ENCODE measurements around the gene CBFA2T2.

The CBFA2T2 gene

GRCh38 chr20:33515569-33516216 is 25.8 kb downstream of the CBFA2T2 start:
- no peak for TF ChIP-seq Cebpa-rat (IDR thresholded peaks at IDR 0.05)
- H3K4me3 ChIP-seq: no peak overlapping the region
- H3K4me2 ChIP-seq: no peak overlapping the region
- no peak overlapping the region for H3K9ac ChIP-seq
- peaks cover 0 to 11% (median 7%) of the 10 kb centered on the region in 11 experiments; a peak in 7 of 22 replicates for H3K9me3 ChIP-seq (replicated peaks in 1 of 11)
- no peaks in the 10 kb centered on the region for H3K27me3 ChIP-seq
- H3K27ac ChIP-seq: no peak overlapping the region
- peaks cover 0 to 7% (median under 1%) of the 10 kb centered on the region in 10 experiments; a peak in 7 of 20 replicates for H3K4me1 ChIP-seq
- peaks cover 0 to 19% (median 5%) of the 10 kb centered on the region in 11 experiments; a peak in 4 of 22 replicates for H3K36me3 ChIP-seq
- peaks cover 6 to 92% (median 31%) of the 10 kb centered on the region in 11 experiments; a peak in 18 of 22 replicates for H4K20me1 ChIP-seq

GRCh38 chr20:33516882-33517281 is 27.0 kb downstream of the CBFA2T2 start:
- Histone ChIP-seq H3K4me2 (no peak overlapping the region), H3K9me3 (replicated peaks in 1 of 11) (peaks cover 0 to 5% (median 3%) of the 10 kb centered on the region in 11 experiments; a peak in 7 of 22 replicates), H3K4me1 (peaks cover 0 to 12% (median 7%) of the 10 kb centered on the region in 10 experiments; a peak in 10 of 20 replicates), H3K27me3 (no peaks in the 10 kb centered on the region), H3K27ac (no peak overlapping the region; a peak in 2 of 22 replicates), H3K9ac (no peak overlapping the region), H3K36me3 (peaks cover 0 to 13% (median 5%) of the 10 kb centered on the region in 11 experiments; a peak in 4 of 22 replicates), H4K20me1 (peaks cover 2 to 96% (median 30%) of the 10 kb centered on the region in 11 experiments; a peak in 17 of 22 replicates), H3K4me3 (no peak overlapping the region)
- TF ChIP-seq Cebpa-rat (IDR thresholded peaks at IDR 0.05): no peak

DNA sequence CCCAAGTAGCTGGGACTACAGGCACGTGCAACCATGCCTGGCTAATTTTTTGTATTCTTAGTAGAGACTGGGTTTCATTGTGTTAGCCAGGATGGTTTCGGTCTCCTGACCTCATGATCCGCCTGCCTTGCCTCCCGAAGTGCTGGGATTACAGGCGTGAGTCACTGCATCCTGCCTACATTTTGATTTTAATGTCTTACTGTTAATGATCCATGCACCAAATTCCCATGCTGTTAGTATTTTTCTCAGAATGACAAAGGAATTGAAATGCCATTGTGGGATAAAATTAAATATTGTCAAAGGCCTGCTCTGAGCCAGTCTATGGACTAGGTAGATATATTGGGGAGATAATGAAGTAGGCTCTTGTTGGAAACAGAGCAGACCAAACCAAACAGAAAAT is 28.2 kb downstream of the CBFA2T2 start:
- Histone ChIP-seq H3K36me3 (peaks cover 0 to 11% (median 5%) of the 10 kb centered on the region in 11 experiments; a peak in 4 of 22 replicates), H3K4me3 (no peak overlapping the region), H3K27ac (no peak overlapping the region), H3K9ac (no peak overlapping the region), H3K27me3 (no peaks in the 10 kb centered on the region), H4K20me1 (peaks cover 0 to 96% (median 33%) of the 10 kb centered on the region in 11 experiments; a peak in 17 of 22 replicates), H3K9me3 (replicated peaks in 1 of 11) (no peaks in the 10 kb centered on the region), H3K4me1 (peaks cover 0 to 13% (median 6%) of the 10 kb centered on the region in 10 experiments; a peak in 9 of 20 replicates), H3K4me2 (no peak overlapping the region)
- no peak for TF ChIP-seq Cebpa-rat (IDR thresholded peaks at IDR 0.05)

DNA sequence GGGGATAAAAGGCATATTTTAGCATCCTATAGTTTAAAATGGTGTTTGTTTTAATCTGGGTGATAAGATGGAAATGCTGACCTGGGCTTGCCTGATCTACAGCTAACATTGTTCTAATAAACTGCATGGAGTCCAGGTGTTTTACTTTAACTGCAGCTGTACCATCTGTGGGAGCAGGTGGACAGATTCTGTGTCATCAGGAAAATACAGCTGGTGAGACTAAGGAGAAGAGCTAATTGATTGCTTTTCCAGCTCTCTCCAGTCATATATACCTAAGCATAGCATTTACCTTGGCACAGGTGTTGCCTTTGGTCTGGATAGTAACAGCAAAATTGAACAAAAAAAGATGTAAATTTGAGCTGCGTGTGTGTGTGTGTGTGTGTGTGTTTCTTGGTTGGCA is 31.6 kb downstream of the CBFA2T2 start:
- Histone ChIP-seq H3K9ac (no peak overlapping the region), H3K27ac (no peak overlapping the region), H3K9me3 (replicated peaks in 1 of 11) (no peaks in the 10 kb centered on the region), H3K4me1 (peaks cover 0 to 13% (median 5%) of the 10 kb centered on the region in 10 experiments; a peak in 9 of 20 replicates), H3K4me3 (no peak overlapping the region), H3K36me3 (peaks cover 0 to 30% (median 8%) of the 10 kb centered on the region in 11 experiments; a peak in 11 of 22 replicates), H4K20me1 (peaks cover 2 to 93% (median 25%) of the 10 kb centered on the region in 11 experiments; a peak in 15 of 22 replicates), H3K27me3 (no peaks in the 10 kb centered on the region), H3K4me2 (no peak overlapping the region; a peak in 2 of 22 replicates)
- no peak for TF ChIP-seq Cebpa-rat (IDR thresholded peaks at IDR 0.05)

DNA sequence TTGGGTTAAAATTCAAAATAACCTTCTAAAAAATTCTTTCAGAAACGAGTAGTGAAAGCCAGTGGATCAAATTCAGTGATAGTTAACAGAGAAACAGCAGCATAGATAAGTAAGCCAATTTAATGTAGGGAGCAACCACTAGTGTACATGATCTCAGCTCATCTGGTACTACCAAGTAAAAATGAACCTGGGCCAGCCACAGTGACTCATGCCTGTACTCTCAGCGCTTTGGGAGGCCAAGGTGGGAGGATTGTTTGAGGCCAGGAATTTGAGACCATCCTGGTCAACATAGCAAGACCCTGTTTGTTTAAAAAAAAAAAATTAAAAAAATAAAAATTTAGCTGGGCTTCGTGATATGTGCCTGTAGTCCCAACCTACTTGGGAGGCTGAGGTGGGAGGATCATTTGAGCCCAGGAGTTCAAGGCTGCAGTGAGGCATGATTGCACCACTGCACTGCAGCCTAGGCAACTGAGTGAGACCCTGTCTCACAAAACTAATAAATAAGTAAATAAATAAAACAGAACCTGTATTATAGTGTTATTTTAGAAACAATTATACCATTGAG is 32.4 kb downstream of the CBFA2T2 start:
- Histone ChIP-seq H4K20me1 (peaks cover 2 to 93% (median 23%) of the 10 kb centered on the region in 11 experiments; a peak in 15 of 22 replicates), H3K36me3 (peaks cover 0 to 31% (median 8%) of the 10 kb centered on the region in 11 experiments; a peak in 12 of 22 replicates), H3K4me2 (no peak overlapping the region), H3K4me1 (peaks cover 0 to 13% (median 5%) of the 10 kb centered on the region in 10 experiments; a peak in 8 of 20 replicates), H3K9me3 (replicated peaks in 1 of 11) (no peaks in the 10 kb centered on the region), H3K27ac (no peak overlapping the region), H3K9ac (no peak overlapping the region), H3K27me3 (no peaks in the 10 kb centered on the region), H3K4me3 (no peak overlapping the region)
- TF ChIP-seq Cebpa-rat (IDR thresholded peaks at IDR 0.05): no peak

GRCh38 chr20:33524261-33524660 is 34.4 kb downstream of the CBFA2T2 start:
- Histone ChIP-seq H3K4me1 (peaks cover 0 to 13% (median 5%) of the 10 kb centered on the region in 10 experiments; a peak in 8 of 20 replicates), H3K27me3 (no peaks in the 10 kb centered on the region), H4K20me1 (peaks cover 2 to 89% (median 22%) of the 10 kb centered on the region in 11 experiments; a peak in 15 of 22 replicates), H3K9me3 (replicated peaks in 1 of 11) (no peaks in the 10 kb centered on the region), H3K36me3 (peaks cover 3 to 31% (median 8%) of the 10 kb centered on the region in 11 experiments; a peak in 11 of 22 replicates), H3K4me3 (no peak overlapping the region), H3K9ac (no peak overlapping the region), H3K4me2 (no peak overlapping the region), H3K27ac (no peak overlapping the region)
- no peak for TF ChIP-seq Cebpa-rat (IDR thresholded peaks at IDR 0.05)

- peaks cover 0 to 26% (median 6%) of the 10 kb centered on the region in 11 experiments; a peak in 10 of 22 replicates for H3K36me3 ChIP-seq
- no peak for TF ChIP-seq Cebpa-rat (IDR thresholded peaks at IDR 0.05)
- no peak overlapping the region for H3K27ac ChIP-seq
- H3K9me3 ChIP-seq (replicated peaks in 1 of 11): no peaks in the 10 kb centered on the region
- no peak overlapping the region for H3K9ac ChIP-seq
- H3K4me2 ChIP-seq: no peak overlapping the region
- H3K4me3 ChIP-seq: no peak overlapping the region
- no peaks in the 10 kb centered on the region for H3K27me3 ChIP-seq
- peaks cover 0 to 85% (median 22%) of the 10 kb centered on the region in 11 experiments; a peak in 14 of 22 replicates for H4K20me1 ChIP-seq
- peaks cover 0 to 4% (median 0%) of the 10 kb centered on the region in 10 experiments; a peak in 3 of 20 replicates for H3K4me1 ChIP-seq
These were observed 36.9 kb downstream of the CBFA2T2 start for GRCh38 chr20:33526769-33527168.

- no peak overlapping the region for H3K4me3 ChIP-seq
- TF ChIP-seq Cebpa-rat (IDR thresholded peaks at IDR 0.05): no peak
- H3K4me2 ChIP-seq: no peak overlapping the region
- H3K36me3 ChIP-seq: peaks cover 0 to 17% (median 6%) of the 10 kb centered on the region in 11 experiments; a peak in 8 of 22 replicates
- H3K9ac ChIP-seq: no peak overlapping the region
- peaks cover 0 to 65% (median 10%) of the 10 kb centered on the region in 11 experiments; a peak in 9 of 22 replicates for H4K20me1 ChIP-seq
- H3K27ac ChIP-seq: no peak overlapping the region
- peaks cover 0 to 6% (median 0%) of the 10 kb centered on the region in 11 experiments; a peak in 1 of 22 replicates for H3K9me3 ChIP-seq (replicated peaks in 1 of 11)
- peaks cover 0 to 3% (median 0%) of the 10 kb centered on the region in 10 experiments; a peak in 1 of 20 replicates for H3K4me1 ChIP-seq
- H3K27me3 ChIP-seq: no peaks in the 10 kb centered on the region
These were observed 41.4 kb downstream of the CBFA2T2 start for GRCh38 chr20:33531047-33531877.

Data from BLaER1 treated with 17β-estradiol and CSF1 and Interleukin-3, amounts not matched to agents 10 nM and 100 nM (cell line).